ENCODE results near the gene LRRC1.

Gene LRRC1

DNA sequence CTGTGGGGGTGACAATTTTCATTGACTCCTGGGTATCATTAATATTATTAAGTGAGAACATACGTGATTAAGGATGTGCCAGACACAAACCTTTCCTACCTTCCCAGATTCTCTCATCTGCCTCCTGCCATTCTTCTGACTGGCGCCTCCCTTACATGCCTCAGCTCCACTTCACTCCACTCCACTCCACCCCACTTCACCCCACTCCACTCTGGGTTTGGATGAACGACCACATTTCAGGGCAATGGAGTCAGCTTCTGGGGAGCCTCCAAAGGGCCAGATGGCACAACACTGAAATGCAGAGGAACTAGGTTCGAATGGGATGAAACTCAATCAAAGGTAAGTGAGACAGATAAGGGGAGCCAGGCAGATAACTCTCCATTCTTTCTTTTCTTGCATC lies 40.5 kb upstream of the LRRC1 start:
- TF ChIP-seq, protein P1, sequence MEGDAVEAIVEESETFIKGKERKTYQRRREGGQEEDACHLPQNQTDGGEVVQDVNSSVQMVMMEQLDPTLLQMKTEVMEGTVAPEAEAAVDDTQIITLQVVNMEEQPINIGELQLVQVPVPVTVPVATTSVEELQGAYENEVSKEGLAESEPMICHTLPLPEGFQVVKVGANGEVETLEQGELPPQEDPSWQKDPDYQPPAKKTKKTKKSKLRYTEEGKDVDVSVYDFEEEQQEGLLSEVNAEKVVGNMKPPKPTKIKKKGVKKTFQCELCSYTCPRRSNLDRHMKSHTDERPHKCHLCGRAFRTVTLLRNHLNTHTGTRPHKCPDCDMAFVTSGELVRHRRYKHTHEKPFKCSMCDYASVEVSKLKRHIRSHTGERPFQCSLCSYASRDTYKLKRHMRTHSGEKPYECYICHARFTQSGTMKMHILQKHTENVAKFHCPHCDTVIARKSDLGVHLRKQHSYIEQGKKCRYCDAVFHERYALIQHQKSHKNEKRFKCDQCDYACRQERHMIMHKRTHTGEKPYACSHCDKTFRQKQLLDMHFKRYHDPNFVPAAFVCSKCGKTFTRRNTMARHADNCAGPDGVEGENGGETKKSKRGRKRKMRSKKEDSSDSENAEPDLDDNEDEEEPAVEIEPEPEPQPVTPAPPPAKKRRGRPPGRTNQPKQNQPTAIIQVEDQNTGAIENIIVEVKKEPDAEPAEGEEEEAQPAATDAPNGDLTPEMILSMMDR (IDR thresholded peaks at IDR 0.05; ENCODE audit: extremely low read depth, missing control alignments) = no peak
- no peak for DNase-seq (ENCODE audit: low spot score)

DNA sequence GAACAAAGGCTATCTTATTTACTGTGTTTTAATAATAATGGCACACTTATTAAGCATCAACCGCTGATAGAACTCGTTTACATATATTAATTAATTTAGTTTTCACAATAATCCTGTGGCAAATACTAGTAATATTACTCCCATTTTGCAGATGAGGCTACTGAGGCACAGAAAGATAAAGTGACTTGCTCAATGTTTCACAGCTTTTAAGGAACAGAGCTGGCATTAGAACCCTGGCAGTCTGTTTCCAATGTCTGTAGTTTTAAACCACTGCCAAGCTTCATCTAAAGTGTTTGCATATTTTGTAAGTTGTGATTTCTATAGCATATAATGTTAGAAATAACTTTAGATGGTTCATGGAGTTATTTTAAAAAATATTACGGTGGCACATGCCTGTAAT lies 38.4 kb upstream of the LRRC1 start:
- TF ChIP-seq, protein P1 (IDR thresholded peaks at IDR 0.05; ENCODE audit: extremely low read depth, missing control alignments) = no peak
- DNase-seq (ENCODE audit: low spot score) = no peak

DNA sequence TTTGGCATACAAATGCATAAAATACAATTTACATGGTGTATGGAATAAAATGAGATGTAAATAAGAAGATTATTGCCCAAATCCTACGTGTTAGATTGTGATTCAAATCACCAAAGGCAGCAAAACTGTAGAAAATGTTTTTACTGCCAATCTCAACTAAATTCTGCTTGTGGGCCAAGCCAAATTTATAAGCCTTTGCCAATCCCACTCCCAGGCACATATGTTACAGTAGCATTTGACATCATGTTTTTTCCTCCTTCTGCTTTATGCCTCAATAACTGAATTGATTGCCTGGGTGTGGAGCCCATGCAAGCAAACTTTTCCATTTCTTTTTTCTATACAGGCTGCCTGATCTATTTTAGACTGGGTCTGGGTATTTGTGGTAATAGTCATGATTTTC lies 36.3 kb upstream of the LRRC1 start:
- TF ChIP-seq, protein P1 (IDR thresholded peaks at IDR 0.05; ENCODE audit: extremely low read depth, missing control alignments) = no peak
- DNase-seq (ENCODE audit: low spot score) = no peak

DNA sequence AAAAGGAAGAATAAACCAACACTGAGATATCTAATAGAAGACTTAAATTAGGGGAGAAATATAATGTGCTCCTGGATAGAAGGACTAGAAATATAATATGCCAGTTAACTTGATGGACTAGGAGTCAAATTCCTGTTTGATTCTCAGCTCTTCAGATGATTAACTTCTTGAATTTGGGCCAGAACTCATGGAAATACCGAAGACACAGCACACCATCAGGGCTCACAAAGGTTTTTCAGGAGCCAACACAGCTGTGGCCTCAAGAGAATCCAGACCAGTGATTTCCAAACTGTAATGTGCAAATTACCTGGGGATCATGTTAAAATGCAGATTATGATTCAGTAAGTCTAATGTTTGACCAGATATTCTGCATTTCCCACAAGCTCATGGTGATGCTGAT lies 33.8 kb upstream of the LRRC1 start:
- DNase-seq (ENCODE audit: low spot score) = no peak
- TF ChIP-seq, protein P1 (IDR thresholded peaks at IDR 0.05; ENCODE audit: extremely low read depth, missing control alignments) = no peak

DNA sequence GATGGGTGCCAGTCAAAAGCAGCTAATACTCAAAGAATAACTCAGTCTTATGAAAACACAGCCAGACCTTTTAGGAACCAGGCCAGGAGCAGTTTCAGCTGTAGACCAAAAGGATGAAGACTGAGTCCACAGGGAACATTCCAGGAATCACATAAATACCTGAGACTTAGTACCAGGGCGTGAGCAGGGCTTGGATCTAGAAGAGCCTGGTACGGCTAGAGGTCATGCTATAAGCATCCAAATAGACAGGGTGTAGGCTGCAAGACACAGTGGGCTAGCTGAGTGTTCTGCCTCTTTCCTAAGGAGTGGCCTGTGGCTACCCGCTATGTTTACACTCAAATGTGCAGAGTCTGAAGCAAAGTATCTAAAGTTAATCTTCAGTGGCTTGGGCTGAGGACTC lies 29.5 kb upstream of the LRRC1 start:
- no peak for DNase-seq (ENCODE audit: low spot score)
- TF ChIP-seq, protein P1 (IDR thresholded peaks at IDR 0.05; ENCODE audit: extremely low read depth, missing control alignments) = no peak

DNA sequence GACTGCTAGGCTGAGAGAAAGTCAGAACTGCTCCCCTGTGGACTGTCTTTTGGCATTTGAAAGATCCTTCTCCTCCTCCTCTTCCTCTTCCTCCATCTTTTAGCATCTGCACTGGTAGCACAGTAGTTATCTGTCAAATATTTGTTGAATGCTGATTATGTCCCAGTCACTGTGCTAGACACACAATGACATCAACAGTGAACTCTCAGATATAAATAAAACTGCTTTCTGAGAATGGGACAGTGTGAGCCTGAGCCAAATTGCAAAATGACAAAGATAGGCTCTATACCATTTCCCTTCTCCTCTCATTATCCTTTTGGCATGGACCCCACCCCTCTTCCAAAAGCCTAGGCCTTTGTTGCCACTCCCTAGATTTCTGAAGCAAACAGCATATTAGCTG lies 27.9 kb upstream of the LRRC1 start:
- TF ChIP-seq, protein P1 (IDR thresholded peaks at IDR 0.05; ENCODE audit: extremely low read depth, missing control alignments) = no peak
- DNase-seq (ENCODE audit: low spot score) = no peak

DNA sequence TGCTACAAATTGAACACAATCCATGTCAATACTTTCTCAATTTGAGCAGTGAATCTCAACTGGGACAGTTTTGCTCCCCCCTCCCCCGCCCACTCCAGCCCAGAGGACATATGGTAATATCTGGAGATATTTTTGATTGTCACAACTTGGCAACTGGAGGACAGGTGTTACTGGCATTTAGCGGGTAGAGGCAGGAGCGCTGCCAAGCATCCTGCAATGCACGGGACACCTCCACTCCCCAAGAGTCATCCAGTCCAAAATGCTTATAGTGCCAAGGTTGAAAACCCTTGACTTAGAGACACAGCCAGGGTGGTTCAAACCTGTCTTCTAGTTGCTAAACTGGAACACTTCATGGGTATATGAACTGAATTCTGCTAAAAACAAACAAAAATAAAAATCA lies 26.9 kb upstream of the LRRC1 start:
- DNase-seq (ENCODE audit: low spot score) = no peak
- TF ChIP-seq, protein P1 (IDR thresholded peaks at IDR 0.05; ENCODE audit: extremely low read depth, missing control alignments) = no peak

Measured in GM20000 (cell line).